Measurements from ENCODE around the gene MKNK1. TPM values are rescaled to one million over a fixed set of nuclear protein-coding genes. Genes with fewer than 3 reads are reported as not detected.

The MKNK1 gene
- total RNA-seq, 4 donors from 2014 or later: 15.8 to 39.1 (median 27.4) TPM

GRCh38 chr1:46510998-46511365 is 93.1 kb downstream of the MKNK1 start:
- WGBS: 75% methylated on average over 2 of the region's 8 CpGs
- no peaks in the 10 kb centered on the region for H3K4me1 ChIP-seq
- H3K4me3 ChIP-seq: no peak overlapping the region
- H3K27ac ChIP-seq: no peak overlapping the region
- no peaks in the 10 kb centered on the region for H3K36me3 ChIP-seq
- no peak for TF ChIP-seq POLR2AphosphoS5 (IDR thresholded peaks at IDR 0.05)
- no peak for TF ChIP-seq EP300 (IDR thresholded peaks at IDR 0.05)
- TF ChIP-seq CTCF (IDR thresholded peaks at IDR 0.05): no peak
- TF ChIP-seq POLR2A (IDR thresholded peaks at IDR 0.05): no peak
- H3K9me3 ChIP-seq: no peaks in the 10 kb centered on the region
- no peak for DNase-seq (ENCODE audit: low spot score in 2 of 2)
- H3K27me3 ChIP-seq: peaks cover 16% of the 10 kb centered on the region

GRCh38 chr1:46510341-46510997 is 93.6 kb downstream of the MKNK1 start:
- H3K4me1 ChIP-seq: no peaks in the 10 kb centered on the region
- DNase-seq (ENCODE audit: low spot score in 2 of 2): no peak
- no peaks in the 10 kb centered on the region for H3K9me3 ChIP-seq
- peaks cover 16% of the 10 kb centered on the region for H3K27me3 ChIP-seq
- 95% methylated on average over 9 of the region's 19 CpGs for WGBS
- TF ChIP-seq EP300 (IDR thresholded peaks at IDR 0.05): no peak
- no peak for TF ChIP-seq POLR2A (IDR thresholded peaks at IDR 0.05)
- TF ChIP-seq CTCF (IDR thresholded peaks at IDR 0.05): no peak
- no peak for TF ChIP-seq POLR2AphosphoS5 (IDR thresholded peaks at IDR 0.05)
- H3K27ac ChIP-seq: no peak overlapping the region
- no peaks in the 10 kb centered on the region for H3K36me3 ChIP-seq
- H3K4me3 ChIP-seq: no peak overlapping the region

GRCh38 chr1:46508757-46509156 is 95.3 kb downstream of the MKNK1 start:
- Histone ChIP-seq H3K9me3 (no peaks in the 10 kb centered on the region), H3K4me3 (no peak overlapping the region), H3K27ac (no peak overlapping the region), H3K4me1 (no peaks in the 10 kb centered on the region), H3K27me3 (peaks cover 15% of the 10 kb centered on the region), H3K36me3 (no peaks in the 10 kb centered on the region)
- TF ChIP-seq EP300 (IDR thresholded peaks at IDR 0.05): no peak
- no peak for TF ChIP-seq CTCF (IDR thresholded peaks at IDR 0.05)
- 74% methylated on average over 5 of the region's 5 CpGs for WGBS
- no peak for DNase-seq (ENCODE audit: low spot score in 2 of 2)

Other genes starting within 250 kb of the MKNK1 start
- 10 to 100 TPM; 18.1 to 50.5 (median 27.7) TPM for gene FAAH, start 210.0 kb downstream of the MKNK1 start, total RNA-seq
- gene DMBX1, start 114.4 kb downstream of the MKNK1 start, total RNA-seq: under 1 TPM in 3 of 4 donors, not detected in 1; 0.25 to 0.55 (median 0.30) TPM
- not detected for gene KNCN, start 52.6 kb downstream of the MKNK1 start, total RNA-seq
- gene MOB3C, start 12.5 kb upstream of the MKNK1 start, total RNA-seq: 10 to 100 TPM in 3 of 4 donors, 1 to 10 TPM in 1; 8.0 to 14.1 (median 11.6) TPM
- 10 to 100 TPM; 29.0 to 43.6 (median 30.9) TPM for gene ATPAF1, start 64.1 kb upstream of the MKNK1 start, total RNA-seq
- not detected for gene TEX38, start 67.6 kb upstream of the MKNK1 start, total RNA-seq
- gene EFCAB14, start 114.8 kb upstream of the MKNK1 start, total RNA-seq: 100 to 1,000 TPM in 3 of 4 donors, 10 to 100 TPM in 1; 87.9 to 136 (median 121) TPM
- 100 to 1,000 TPM in 2 of 4 donors, 10 to 100 TPM in 2; 61.8 to 116 (median 88.6) TPM for gene CYP4B1, start 194.8 kb upstream of the MKNK1 start, total RNA-seq

Data from suprapubic skin (tissue), 4 donors.